ENCODE data around the gene TEX55. TPM values are rescaled to one million over a fixed set of nuclear protein-coding genes. Genes with fewer than 3 reads are reported as not detected.

TEX55 gene
- total and polyA plus RNA-seq, 9 donors: not detected

- no peak overlapping the region for H3K4me3 ChIP-seq
- DNase-seq: no peak
- no peaks in the 10 kb centered on the region for H3K4me1 ChIP-seq (ENCODE audit: insufficient read depth)
- 85 to 93% (median 89%) methylated on average over 15 of the region's 15 CpGs for WGBS, 3 donors
- H3K9me3 ChIP-seq: no peaks in the 10 kb centered on the region
- no peak for TF ChIP-seq CTCF (IDR thresholded peaks at IDR 0.05)
- no peak for TF ChIP-seq POLR2A (IDR thresholded peaks at IDR 0.05)
- no peak for TF ChIP-seq EP300 (IDR thresholded peaks at IDR 0.05)
- H3K27ac ChIP-seq: no peak overlapping the region
- intact Hi-C loops (cut with DNase I): no loop called here
- no peaks in the 10 kb centered on the region for H3K36me3 ChIP-seq
- H3K27me3 ChIP-seq: no peaks in the 10 kb centered on the region
Measured at GRCh38 chr3:119146578-119147375, 812 bp downstream of the TEX55 start.

GRCh38 chr3:119147494-119147893, 1.5 kb downstream of the TEX55 start:
- intact Hi-C loops (cut with DNase I): no loop called here
- H3K4me1 ChIP-seq (ENCODE audit: insufficient read depth): no peaks in the 10 kb centered on the region
- H3K27ac ChIP-seq: no peak overlapping the region
- no peak for TF ChIP-seq POLR2A (IDR thresholded peaks at IDR 0.05)
- no peaks in the 10 kb centered on the region for H3K9me3 ChIP-seq
- no peaks in the 10 kb centered on the region for H3K36me3 ChIP-seq
- H3K27me3 ChIP-seq: no peaks in the 10 kb centered on the region
- DNase-seq: no peak
- no peak overlapping the region for H3K4me3 ChIP-seq
- 42 to 46% (median 45%) methylated on average over 2 of the region's 2 CpGs for WGBS, 3 donors

- DNase-seq: no peak
- TF ChIP-seq POLR2A (IDR thresholded peaks at IDR 0.05) (no peak), CTCF (IDR thresholded peaks at IDR 0.05) (no peak), EP300 (IDR thresholded peaks at IDR 0.05) (no peak)
- intact Hi-C loops (cut with DNase I): no loop called here
- H3K4me1 ChIP-seq (ENCODE audit: insufficient read depth): no peaks in the 10 kb centered on the region
- 90 to 98% (median 91%) methylated on average over 2 of the region's 2 CpGs for WGBS, 3 donors
- H3K9me3 ChIP-seq: no peaks in the 10 kb centered on the region
- H3K36me3 ChIP-seq: no peaks in the 10 kb centered on the region
- H3K27me3 ChIP-seq: no peaks in the 10 kb centered on the region
- no peak overlapping the region for H3K27ac ChIP-seq
- H3K4me3 ChIP-seq: no peak overlapping the region
Measured at GRCh38 chr3:119148493-119149180, 2.7 kb downstream of the TEX55 start.

GRCh38 chr3:119149484-119149883, 3.5 kb downstream of the TEX55 start:
- Histone ChIP-seq H3K4me1 (ENCODE audit: insufficient read depth) (no peaks in the 10 kb centered on the region), H3K4me3 (no peak overlapping the region), H3K36me3 (no peaks in the 10 kb centered on the region), H3K9me3 (no peaks in the 10 kb centered on the region), H3K27ac (no peak overlapping the region), H3K27me3 (no peaks in the 10 kb centered on the region)
- 76 to 83% (median 82%) methylated on average over 4 of the region's 4 CpGs for WGBS, 3 donors
- TF ChIP-seq EP300 (IDR thresholded peaks at IDR 0.05): no peak
- no peak for TF ChIP-seq POLR2A (IDR thresholded peaks at IDR 0.05)
- TF ChIP-seq CTCF (IDR thresholded peaks at IDR 0.05): no peak
- intact Hi-C loops (cut with DNase I): no loop called here
- no peak for DNase-seq

- H3K27me3 ChIP-seq: no peaks in the 10 kb centered on the region
- no peaks in the 10 kb centered on the region for H3K36me3 ChIP-seq
- H3K4me3 ChIP-seq: no peak overlapping the region
- intact Hi-C loops (cut with DNase I): no loop called here
- DNase-seq: no peak
- TF ChIP-seq CTCF (IDR thresholded peaks at IDR 0.05): no peak
- no peak for TF ChIP-seq EP300 (IDR thresholded peaks at IDR 0.05)
- TF ChIP-seq POLR2A (IDR thresholded peaks at IDR 0.05): no peak
- no peak overlapping the region for H3K27ac ChIP-seq
- no peaks in the 10 kb centered on the region for H3K4me1 ChIP-seq (ENCODE audit: insufficient read depth)
- H3K9me3 ChIP-seq: peaks cover 0 to 8% of the 10 kb centered on the region in 2 donors
Measured at GRCh38 chr3:119156868-119157267, 10.9 kb downstream of the TEX55 start.
